GM12873 (cell line): ENCODE measurements around the gene FFAR2.

Experiments
- TF ChIP-seq, protein P1 (sequence below): IDR thresholded peaks from 2 replicates; pipeline ENCODE4 v1.5.1; 2012; ENCODE audit warnings: low read depth, mild to moderate bottlenecking, moderate library complexity, low read length, control low read depth; ENCODE audit not compliant: insufficient read depth; ENCODE audit errors: missing control alignments

Gene FFAR2

GRCh38 chr19:35459414-35460082 is 11.5 kb downstream of the FFAR2 start:
- TF ChIP-seq, protein P1, sequence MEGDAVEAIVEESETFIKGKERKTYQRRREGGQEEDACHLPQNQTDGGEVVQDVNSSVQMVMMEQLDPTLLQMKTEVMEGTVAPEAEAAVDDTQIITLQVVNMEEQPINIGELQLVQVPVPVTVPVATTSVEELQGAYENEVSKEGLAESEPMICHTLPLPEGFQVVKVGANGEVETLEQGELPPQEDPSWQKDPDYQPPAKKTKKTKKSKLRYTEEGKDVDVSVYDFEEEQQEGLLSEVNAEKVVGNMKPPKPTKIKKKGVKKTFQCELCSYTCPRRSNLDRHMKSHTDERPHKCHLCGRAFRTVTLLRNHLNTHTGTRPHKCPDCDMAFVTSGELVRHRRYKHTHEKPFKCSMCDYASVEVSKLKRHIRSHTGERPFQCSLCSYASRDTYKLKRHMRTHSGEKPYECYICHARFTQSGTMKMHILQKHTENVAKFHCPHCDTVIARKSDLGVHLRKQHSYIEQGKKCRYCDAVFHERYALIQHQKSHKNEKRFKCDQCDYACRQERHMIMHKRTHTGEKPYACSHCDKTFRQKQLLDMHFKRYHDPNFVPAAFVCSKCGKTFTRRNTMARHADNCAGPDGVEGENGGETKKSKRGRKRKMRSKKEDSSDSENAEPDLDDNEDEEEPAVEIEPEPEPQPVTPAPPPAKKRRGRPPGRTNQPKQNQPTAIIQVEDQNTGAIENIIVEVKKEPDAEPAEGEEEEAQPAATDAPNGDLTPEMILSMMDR: no peak

DNA sequence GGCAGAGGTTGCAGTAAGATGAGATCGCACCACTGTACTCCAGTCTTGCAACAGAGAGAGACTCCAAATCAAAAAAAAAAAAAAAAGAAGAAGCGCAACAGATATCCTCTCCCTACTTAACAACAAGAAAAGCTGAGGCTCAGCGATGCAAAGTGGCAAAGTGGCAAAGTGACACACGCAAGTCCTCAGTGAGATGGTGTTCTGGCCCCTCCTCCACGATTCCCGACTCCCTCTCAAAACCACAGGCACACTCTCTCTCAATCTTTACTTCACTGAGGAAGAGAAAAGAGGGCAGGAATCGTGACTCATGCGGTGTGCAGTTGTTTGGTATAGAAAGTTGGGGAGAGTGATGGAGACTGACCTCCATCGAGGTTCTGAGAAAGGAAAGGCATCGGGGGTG is 12.6 kb downstream of the FFAR2 start:
- TF ChIP-seq, protein P1: no peak

DNA sequence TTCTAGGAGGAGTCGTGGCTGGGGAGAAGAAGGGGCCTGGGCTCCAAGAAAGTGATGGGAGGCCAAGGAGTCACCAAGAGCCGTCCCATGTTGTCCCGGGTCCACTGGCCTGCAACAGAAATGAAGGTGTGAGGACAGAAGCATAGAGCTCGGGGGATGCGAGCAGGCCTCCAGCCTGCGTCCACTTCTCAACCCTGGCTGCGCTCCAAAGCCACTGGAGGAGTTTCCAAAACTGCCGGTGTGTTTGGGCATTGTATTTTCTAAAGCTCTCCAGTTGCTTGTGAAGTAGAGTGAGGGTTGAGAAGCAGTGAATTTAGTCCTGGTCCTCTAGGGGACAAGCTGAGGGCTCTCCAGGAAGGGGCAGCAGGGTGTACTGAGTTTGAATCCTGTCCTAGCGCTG is 13.0 kb downstream of the FFAR2 start:
- TF ChIP-seq, protein P1: no peak

DNA sequence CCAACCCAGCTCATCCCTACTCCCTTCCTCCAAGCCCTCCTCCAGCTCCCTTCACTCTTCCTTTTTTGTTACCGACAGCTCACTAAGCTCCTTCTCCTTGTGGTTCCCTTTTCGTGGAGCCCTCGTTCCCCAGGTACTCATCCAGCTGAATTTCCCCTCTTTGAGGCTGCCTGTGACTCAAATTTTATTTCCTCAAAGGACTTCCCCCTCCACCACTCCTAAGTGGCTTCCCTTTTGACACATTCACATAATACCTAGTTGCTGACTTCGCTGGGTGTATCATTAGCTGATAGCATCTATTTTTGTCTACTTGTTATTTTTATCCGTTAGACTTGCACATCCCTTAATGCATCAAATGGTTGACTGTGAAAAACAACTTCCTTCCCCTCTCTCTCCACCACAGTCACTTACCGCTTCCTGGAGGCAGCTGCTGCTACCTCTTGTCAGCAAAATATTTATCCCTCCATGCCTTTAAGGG is 14.5 kb downstream of the FFAR2 start:
- TF ChIP-seq, protein P1: no peak

DNA sequence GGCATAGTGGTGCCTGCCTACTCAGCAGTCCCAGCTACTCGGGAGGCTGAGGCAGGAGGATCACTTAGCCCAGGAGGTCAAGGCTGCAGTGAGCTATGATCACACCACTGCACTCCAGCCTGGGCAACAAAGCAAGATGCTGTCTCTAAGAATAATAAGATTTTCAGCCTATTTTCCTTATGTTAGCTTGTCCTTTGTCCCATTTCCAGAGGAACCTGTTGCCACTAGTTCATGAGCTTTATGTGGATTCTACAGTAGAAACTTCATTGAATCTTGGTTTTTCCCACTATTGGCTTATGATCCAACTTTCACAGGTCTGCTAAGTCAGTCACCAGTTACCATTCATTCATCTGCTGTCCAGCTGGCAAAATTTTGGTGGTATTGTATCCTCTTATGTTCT is 18.2 kb downstream of the FFAR2 start:
- TF ChIP-seq, protein P1: no peak

DNA sequence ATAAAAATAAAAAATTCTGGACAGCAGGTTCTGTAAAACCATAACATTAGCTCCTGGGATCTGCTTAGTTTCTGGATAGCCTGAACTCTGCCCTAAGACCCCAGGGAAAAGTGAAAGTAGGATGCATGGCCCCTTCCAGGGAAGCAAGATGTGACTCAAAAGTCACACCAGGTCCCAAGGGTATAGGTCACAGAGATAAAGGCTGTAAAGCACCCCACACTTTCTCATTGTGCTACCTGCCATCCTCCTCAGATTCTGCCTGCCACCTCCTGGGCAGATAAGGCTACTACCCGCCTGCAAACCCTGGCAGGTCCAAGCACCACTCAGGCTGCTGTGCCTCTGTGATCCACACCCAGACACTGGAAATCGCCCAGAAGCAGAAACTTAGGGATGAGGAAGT is 20.6 kb downstream of the FFAR2 start:
- TF ChIP-seq, protein P1: peak; percentile 95

DNA sequence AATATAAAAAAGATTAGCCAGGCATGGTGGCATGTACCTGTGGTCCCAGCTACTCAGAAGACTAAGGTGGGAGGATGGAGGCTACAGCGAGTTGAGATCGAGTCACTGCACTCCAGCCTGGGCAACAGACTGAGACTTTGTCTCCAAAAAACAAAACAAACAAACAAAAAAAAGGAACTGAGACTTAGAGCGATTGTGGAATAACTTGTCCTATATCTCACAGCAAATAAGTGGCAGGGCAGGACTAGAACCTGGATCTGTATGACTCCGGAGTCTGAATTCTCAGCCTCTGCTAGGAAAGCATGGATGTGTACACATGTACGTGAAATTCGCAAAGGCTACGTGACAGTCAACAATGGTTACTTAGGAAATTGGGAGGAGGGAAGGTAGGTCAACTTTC is 22.1 kb downstream of the FFAR2 start:
- TF ChIP-seq, protein P1: no peak
